Left lobe of liver (tissue), 2 donors: Measurements from ENCODE around the gene CREB5. TPM values are rescaled to one million over a fixed set of nuclear protein-coding genes. Genes with fewer than 3 reads are reported as not detected.

Source experiments
- ATAC-seq: fragments of 200-7000 bp; cut with Tn5 transposase; one replicate; pipeline ENCODE4 v1.9.1; 2020; ENCODE audit warnings: mild to moderate bottlenecking, moderate library complexity
- DNase-seq: peaks from one replicate; pipeline ENCODE4 v3.0.0-alpha.2; 2020; ENCODE audit warnings: low spot score
- total RNA-seq: library from RNA; stranded (reverse); gene quantifications from one replicate; pipeline ENCODE4 v1.2.1, GENCODE V29; 2021
- donor health status: DM: no; HTN: no; CAD: no; lungs with moderate emphysema.
- donor health status: DM: no; HTN: yes; CAD: no.

Gene CREB5
- total RNA-seq, 1 donor from 2014 or later, result 0.53 TPM

GRCh38 chr7:28832669-28833068 is 420.4 kb downstream of the CREB5 start:
- DNase-seq, result no peak
- no peak for ATAC-seq

- ATAC-seq, result no peak
- no peak for DNase-seq
These were observed 423.5 kb downstream of the CREB5 start for GRCh38 chr7:28835800-28836199.

DNA sequence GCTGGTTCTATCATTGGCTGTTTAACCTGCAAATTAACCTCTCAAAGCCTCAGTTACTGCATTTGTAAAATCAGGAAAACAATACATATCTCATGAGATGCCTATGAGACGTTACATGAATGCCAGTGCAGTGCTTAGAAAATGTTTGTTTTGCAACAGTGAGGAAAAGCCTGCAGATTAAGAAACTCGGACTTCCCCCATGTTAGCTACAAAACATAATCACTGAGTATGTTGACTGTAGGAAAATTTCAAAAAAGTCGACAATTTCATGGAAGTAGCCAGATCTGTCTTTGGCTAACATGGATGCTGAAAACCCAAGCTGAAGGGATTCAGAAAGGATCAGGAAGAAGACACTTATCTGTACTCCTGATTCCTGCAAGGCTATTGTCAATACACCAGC is 424.4 kb downstream of the CREB5 start:
- DNase-seq, result no peak
- ATAC-seq, result no peak

- no peak for DNase-seq
These were observed 424.9 kb downstream of the CREB5 start for GRCh38 chr7:28837216-28837615.

GRCh38 chr7:28840592-28840995 is 428.3 kb downstream of the CREB5 start:
- peak; percentile 79 for ATAC-seq
- DNase-seq, result no peak

More at GRCh38 chr7:28837216-28837615, 424.9 kb downstream of the CREB5 start:
- ATAC-seq, result no peak

GRCh38 chr7:28841766-28842165 is 429.4 kb downstream of the CREB5 start:
- no peak for DNase-seq
- no peak for ATAC-seq

DNA sequence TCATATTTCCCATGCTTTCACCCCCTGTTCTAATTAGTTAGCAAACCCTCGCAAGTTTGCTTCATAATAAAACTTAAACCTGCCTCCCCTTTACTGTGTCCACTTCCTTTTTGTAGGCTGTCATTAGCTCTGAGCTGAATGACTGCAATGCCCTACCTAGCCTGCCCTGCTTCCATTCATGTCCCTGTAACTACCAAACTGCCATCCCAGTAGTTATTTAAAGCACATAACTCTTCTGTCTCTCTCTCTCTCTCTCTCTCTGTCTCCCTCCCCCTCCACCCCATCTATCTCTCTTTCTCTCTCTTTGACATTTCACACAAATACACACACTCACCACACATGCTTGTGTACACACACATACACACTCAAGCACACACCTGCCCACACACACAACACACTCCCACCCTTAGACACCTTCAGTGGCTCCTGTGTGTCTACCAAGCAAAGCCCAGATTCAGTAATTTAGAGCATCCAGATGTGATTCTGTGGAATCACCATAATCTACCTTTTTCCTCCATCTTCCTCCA is 430.5 kb downstream of the CREB5 start:
- ATAC-seq, result no peak
- DNase-seq, result no peak

DNA sequence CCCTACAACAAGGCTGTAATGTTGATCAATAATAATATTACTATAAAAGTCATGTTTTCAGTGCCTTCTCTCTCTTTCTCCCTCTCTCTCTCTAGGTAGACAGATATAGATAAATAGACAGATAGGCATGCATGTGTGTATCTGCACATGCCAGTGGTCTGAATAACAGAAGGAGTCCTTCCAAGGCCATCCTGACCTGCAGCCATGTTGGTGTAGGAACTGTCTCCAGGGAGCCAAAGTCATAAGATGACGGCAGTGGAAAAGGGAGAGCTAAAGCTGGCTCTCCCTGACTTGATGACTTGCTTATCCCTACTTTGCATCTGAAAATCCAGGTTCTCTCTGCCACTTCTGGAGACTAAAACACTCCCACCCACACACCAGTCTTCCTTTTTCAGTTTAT is 432.8 kb downstream of the CREB5 start:
- DNase-seq, result no peak

DNA sequence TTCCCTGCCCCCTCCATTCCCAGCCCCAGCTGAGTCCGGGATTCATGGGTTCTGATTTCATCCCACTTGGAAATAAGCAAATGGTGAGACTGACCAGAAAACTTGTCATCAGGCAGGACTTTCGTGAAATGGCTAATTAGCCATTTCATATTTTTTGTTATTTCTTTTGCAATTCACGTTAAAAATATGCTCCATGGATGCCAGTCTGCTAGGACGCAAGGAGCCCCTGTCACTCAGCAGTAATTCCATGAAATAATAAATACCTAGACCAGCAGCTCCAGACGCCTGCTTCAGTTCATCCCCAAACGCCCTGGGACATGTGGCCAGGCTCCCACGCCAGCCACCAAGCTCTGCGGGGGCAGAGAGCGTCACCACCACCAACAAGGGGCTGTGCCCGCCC is 434.9 kb downstream of the CREB5 start:
- ATAC-seq (no peak), DNase-seq (no peak)

More for the DNA sequence above, 432.8 kb downstream of the CREB5 start:
- ATAC-seq, result no peak

- no peak for DNase-seq
- ATAC-seq, result no peak
These were observed 435.4 kb downstream of the CREB5 start for GRCh38 chr7:28847681-28848080.

- ATAC-seq, result no peak
- DNase-seq, result no peak
These were observed 436.6 kb downstream of the CREB5 start for GRCh38 chr7:28848906-28849305.

GRCh38 chr7:28850699-28851098 is 438.4 kb downstream of the CREB5 start:
- ATAC-seq (no peak), DNase-seq (no peak)

- ATAC-seq (no peak), DNase-seq (no peak)
These were observed 440.8 kb downstream of the CREB5 start for GRCh38 chr7:28853150-28853549.

DNA sequence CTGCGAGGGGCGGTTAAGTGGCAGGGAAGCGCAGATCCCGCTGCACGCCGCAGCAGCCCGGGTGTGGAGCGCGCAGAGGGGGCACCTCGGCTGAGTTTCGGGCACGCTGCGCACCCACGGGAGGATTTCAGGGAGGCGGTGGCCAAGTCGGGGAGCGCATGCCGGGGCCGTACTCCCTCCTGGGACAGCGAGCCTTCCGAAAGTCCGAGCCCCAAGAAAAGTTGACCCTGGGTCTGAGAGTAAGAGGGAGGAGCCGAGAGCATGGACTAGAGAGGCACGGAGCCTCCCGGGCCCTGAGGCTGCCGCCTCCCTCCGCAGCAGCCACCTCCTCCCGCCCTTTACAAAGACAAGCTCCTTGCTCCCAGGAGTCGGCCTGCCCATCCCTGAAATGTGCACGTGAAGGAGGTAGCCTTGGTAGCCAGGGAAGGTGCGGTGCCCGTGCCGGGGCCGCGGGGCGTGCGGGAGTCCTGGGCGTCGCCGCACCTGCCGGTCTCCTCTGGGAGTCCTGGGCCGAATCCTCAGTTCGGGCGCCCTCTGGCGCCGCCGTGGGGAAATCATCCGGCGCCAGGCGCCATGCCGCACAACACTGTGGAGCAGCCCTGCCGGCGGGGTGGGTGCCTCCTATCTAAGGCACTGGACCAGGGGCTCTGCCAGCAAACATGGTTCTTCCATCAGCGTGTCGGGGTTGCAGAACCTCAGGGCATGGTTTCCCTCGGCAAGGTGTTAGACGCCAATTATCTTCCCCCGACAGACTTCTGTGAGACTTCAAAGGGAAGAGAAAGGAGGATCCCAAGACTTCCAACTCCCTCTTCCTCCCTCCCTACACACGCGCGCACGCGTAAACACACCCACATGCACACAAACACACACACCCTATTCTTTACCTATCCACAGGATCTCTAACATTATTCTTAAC is 441.8 kb downstream of the CREB5 start:
- DNase-seq (peak; percentile 82), ATAC-seq (peak; percentile 99)

GRCh38 chr7:28854750-28855074 is 442.4 kb downstream of the CREB5 start:
- DNase-seq (no peak), ATAC-seq (no peak)

DNA sequence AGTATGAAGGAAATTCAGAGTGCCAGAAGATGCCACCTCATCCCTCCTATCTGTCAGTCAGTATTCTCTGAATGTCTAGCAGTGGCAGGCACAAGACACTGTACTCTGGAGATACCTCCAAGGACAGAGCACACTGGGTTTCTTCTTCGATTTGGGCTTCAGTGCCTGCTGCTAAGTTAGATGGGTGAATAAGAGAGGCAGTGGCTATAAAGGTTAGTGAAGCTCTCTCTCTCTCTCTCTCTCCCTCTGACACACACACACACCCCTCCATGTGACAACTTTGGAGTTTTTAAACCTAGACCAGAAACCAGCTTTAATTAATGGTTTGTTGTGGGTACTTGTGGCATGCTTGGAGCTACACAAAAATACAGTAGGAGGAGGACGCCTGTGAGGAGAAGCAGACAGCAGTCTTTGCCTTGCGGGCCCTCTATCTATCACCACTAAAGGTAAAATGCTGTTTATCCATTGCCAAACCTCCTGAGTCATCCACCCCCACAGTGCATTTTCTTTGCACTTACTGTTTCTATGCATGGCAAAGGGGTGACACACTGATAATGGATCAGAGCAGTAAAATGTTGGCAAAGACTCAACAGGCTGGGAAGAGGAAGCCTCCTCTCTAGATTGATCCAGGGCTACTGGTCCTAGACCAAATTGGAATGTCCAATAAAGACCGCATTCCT is 443.4 kb downstream of the CREB5 start:
- DNase-seq (no peak), ATAC-seq (no peak)

GRCh38 chr7:28856656-28857055 is 444.3 kb downstream of the CREB5 start:
- DNase-seq (no peak), ATAC-seq (no peak)

- no peak for DNase-seq
- no peak for ATAC-seq
These were observed 445.9 kb downstream of the CREB5 start for GRCh38 chr7:28858206-28858605.

DNA sequence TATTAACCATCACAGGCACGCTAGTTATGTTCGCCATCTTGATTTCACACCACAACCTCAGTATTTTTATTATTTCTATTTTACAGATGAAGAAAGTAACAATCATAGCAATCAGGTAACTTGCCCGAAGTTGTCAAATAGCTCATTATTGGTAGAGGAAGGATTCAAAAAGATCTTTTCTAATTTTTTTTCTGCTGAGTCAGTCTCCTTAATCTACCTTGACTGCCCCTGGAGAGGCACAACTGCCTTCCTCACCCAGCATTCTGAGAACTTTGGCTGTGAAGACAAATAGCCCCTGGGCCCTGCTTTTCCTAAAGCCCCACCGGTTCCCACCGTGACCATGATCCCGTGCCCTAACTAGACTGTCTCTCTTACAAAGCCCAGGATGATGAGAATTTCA is 446.6 kb downstream of the CREB5 start:
- DNase-seq, result no peak
- no peak for ATAC-seq

DNA sequence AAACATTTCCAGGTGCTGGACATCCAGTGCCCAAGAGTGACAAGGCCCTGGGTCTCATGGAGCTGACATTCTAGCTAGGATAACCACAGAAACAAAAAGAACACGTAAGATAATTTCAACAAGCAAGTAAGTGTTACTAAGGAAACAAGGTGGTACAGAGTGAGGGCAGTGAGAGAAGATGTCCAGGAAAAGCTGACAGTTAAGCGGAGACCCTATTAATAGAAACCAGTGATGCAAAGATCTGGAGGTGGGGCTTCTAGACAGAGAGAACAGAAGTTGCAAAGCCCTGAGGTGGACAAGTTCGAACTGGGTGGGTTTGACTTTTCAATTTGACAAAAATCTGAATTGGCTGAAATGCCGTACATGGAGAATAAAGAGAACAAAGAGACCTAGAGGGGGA is 449.5 kb downstream of the CREB5 start:
- ATAC-seq (no peak), DNase-seq (no peak)

- DNase-seq, result no peak
These were observed 450.4 kb downstream of the CREB5 start for GRCh38 chr7:28862595-28863272.

More at GRCh38 chr7:28862595-28863272, 450.4 kb downstream of the CREB5 start:
- ATAC-seq, result no peak
